GM10248 (cell line): ENCODE data around the gene CPT1B.

Source experiments
- CTCF ChIA-PET: fragments of 300-600 bp; sonication (Branson Sonifier 250); formaldehyde crosslinking; extraction: SDS; loops from one replicate; lab custom pipeline; 2021; ENCODE audit warnings: antibody characterized with exemption; lab: Yijun Ruan, JAX
- POLR2A ChIA-PET: fragments of 350-650 bp; sonication (Branson Sonifier 250); formaldehyde crosslinking; extraction: SDS; loops from one replicate; lab custom pipeline; 2020; ENCODE audit warnings: antibody characterized with exemption; lab: Yijun Ruan, JAX
- DNase-seq: peaks from one replicate; pipeline ENCODE4 v3.0.0; 2012; ENCODE audit errors: extremely low spot score
- CTCF ChIP-seq: IDR thresholded peaks from 2 replicates; pipeline ENCODE4 v1.5.1; 2012; ENCODE audit warnings: mild to moderate bottlenecking, low read depth; ENCODE audit errors: extremely low read depth, missing control alignments, control extremely low read depth

CPT1B gene

GRCh38 chr22:50528682-50529415 lies 49.4 kb downstream of the CPT1B start:
- CTCF ChIA-PET = interaction anchor here (0.7 to 6.7 kb wide), 4 partner anchors 16 to 34 kb away, joined by 3 to 136 read pairs (median 4); partner anchors contain the start of genes KLHDC7B, NCAPH2 and SYCE3

DNA sequence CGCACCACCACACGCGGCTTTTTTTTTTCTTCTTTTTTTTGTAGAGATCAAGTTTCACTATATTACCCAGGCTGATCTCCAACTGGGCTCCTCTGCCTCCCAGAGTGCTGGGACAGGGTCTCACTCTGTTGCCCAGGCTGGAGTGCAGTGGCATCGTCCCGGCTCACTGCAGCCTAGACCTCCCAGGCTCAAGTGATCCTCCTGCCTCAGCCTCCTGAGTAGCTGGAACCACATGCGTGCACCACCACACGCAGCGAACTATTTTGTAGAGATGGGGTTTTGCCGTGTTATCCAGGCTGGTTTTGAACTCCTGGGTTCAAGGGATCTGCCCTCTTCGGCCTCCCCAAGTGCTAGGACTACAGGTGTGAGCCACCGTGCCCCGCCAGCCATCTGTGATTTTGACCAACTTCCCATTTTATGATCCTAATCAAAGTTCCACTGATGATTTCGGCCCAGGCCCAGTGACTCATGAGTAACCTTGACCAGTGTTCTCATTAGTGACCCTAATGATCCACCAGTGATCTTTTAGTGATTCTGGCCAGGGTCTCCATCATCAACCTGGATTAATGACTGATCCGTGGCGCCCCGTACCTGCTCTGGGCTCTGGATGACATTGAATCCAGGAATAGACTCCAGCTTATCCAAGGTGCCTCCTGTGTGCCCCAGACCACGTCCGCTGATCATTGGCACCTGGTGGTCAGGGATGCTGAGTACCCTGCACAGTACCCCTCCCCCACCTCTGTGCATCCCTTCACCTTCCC lies 50.1 kb downstream of the CPT1B start:
- CTCF ChIA-PET = interaction anchor here (0.9 to 6.7 kb wide), 5 partner anchors 17 to 36 kb away, joined by 3 to 136 read pairs (median 5); partner anchors contain the start of genes KLHDC7B, LMF2, NCAPH2 and SYCE3
- POLR2A ChIA-PET = no interaction called here
- no peak for DNase-seq
- TF ChIP-seq CTCF = no peak

More at GRCh38 chr22:50528682-50529415, 49.4 kb downstream of the CPT1B start:
- POLR2A ChIA-PET = no interaction called here
- DNase-seq = no peak
- TF ChIP-seq CTCF = no peak

- ChIA-PET CTCF (interaction anchor here (0.9 to 6.7 kb wide), 3 partner anchors 18 to 37 kb away, joined by 3 to 136 read pairs (median 41); partner anchors contain the start of genes KLHDC7B, LMF2, NCAPH2 and SYCE3), POLR2A (interaction anchor here (0.6 kb wide), 1 partner anchor 223 kb away, joined by 3 read pairs; no protein-coding TSS in a partner anchor)
Observed at GRCh38 chr22:50526834-50527801, 51.1 kb downstream of the CPT1B start.

GRCh38 chr22:50526108-50526833 lies 52.0 kb downstream of the CPT1B start:
- ChIA-PET POLR2A (interaction anchor here (0.9 to 4.5 kb wide), 8 partner anchors 9 to 43 kb away, joined by 3 to 33 read pairs (median 6); partner anchors contain the start of genes KLHDC7B, LMF2 and NCAPH2), CTCF (interaction anchor here (0.8 to 6.7 kb wide), 36 partner anchors 9 to 681 kb away, joined by 3 to 136 read pairs (median 4); partner anchors contain the start of genes HDAC10, KLHDC7B, LMF2 and NCAPH2)
- DNase-seq = peak; percentile 83
- peak; percentile 83 for TF ChIP-seq CTCF

More at GRCh38 chr22:50526834-50527801, 51.1 kb downstream of the CPT1B start:
- peak; percentile 76 for DNase-seq
- TF ChIP-seq CTCF = no peak

GRCh38 chr22:50525858-50526107 lies 52.4 kb downstream of the CPT1B start:
- CTCF ChIA-PET = interaction anchor here (0.8 to 6.7 kb wide), 39 partner anchors 9 to 680 kb away, joined by 3 to 136 read pairs (median 4); partner anchors contain the start of genes HDAC10, KLHDC7B, LMF2 and NCAPH2

More at GRCh38 chr22:50525858-50526107, 52.4 kb downstream of the CPT1B start:
- TF ChIP-seq CTCF = no peak
- no peak for DNase-seq
- POLR2A ChIA-PET = interaction anchor here (0.6 to 4.5 kb wide), 10 partner anchors 9 to 236 kb away, joined by 3 to 33 read pairs (median 6); partner anchors contain the start of genes KLHDC7B, LMF2 and NCAPH2
